Measurements from ENCODE around the gene IL1RAP.

DNA sequence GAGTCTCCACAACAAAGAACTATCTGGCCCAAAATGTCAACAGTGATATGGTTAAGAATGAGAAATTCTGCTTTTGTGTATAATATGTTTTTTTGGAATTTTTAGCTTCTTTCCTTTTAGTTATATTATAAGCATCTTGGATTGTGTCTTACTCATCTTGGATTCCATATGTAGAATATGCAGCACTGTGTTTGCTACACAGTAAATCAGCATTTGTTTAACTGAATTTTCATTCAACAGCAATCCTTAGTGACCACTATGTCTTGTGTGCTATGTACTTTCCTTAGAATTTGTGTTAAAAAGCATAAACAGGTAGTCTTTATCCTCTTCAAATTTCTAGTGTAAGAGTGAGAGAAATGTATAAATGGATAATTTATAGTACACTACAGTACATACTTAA, 46.0 kb upstream of the IL1RAP start:
- TF ChIP-seq POLR2A (IDR thresholded peaks at IDR 0.05) = no peak
- TF ChIP-seq, protein P1, sequence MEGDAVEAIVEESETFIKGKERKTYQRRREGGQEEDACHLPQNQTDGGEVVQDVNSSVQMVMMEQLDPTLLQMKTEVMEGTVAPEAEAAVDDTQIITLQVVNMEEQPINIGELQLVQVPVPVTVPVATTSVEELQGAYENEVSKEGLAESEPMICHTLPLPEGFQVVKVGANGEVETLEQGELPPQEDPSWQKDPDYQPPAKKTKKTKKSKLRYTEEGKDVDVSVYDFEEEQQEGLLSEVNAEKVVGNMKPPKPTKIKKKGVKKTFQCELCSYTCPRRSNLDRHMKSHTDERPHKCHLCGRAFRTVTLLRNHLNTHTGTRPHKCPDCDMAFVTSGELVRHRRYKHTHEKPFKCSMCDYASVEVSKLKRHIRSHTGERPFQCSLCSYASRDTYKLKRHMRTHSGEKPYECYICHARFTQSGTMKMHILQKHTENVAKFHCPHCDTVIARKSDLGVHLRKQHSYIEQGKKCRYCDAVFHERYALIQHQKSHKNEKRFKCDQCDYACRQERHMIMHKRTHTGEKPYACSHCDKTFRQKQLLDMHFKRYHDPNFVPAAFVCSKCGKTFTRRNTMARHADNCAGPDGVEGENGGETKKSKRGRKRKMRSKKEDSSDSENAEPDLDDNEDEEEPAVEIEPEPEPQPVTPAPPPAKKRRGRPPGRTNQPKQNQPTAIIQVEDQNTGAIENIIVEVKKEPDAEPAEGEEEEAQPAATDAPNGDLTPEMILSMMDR (IDR thresholded peaks at IDR 0.05) = no peak
